Spleen (tissue), 11 donors: ENCODE measurements around the gene MARCHF7. TPM values are rescaled to one million over a fixed set of nuclear protein-coding genes. Genes with fewer than 3 reads are reported as not detected.

Experiments used
- DNase-seq: peaks from one replicate; pipeline ENCODE4 v3.0.0-alpha.2; 2020
- H3K27ac ChIP-seq, 8 donors: fragments of 200-600 bp; sonication (generic) in 7 of 8; 1 replicate in 4 of 8; 2 replicates in 4 of 8; pipeline versions ENCODE4 v1.5.0 to v1.8.0; 2016 to 2021; ENCODE audit warnings: inconsistent platforms in 4 of 8, mild to moderate bottlenecking in 4 of 8, moderate library complexity in 1 of 8
- H3K27me3 ChIP-seq, 7 donors: fragments of 200-600 bp; sonication (generic) in 6 of 7; replicated peaks in 1 of 7; 1 replicate in 4 of 7; 2 replicates in 3 of 7; pipeline versions ENCODE4 v1.5.0 to v1.8.0; 2016 to 2021; ENCODE audit warnings: inconsistent platforms in 3 of 7, mild to moderate bottlenecking in 1 of 7
- H3K36me3 ChIP-seq, 6 donors: fragments of 200-600 bp; sonication (generic) in 5 of 6; 1 replicate in 4 of 6; 2 replicates in 2 of 6; pipeline versions ENCODE4 v1.5.0 to v1.8.0; 2016 to 2021; ENCODE audit warnings: inconsistent platforms in 2 of 6
- H3K4me1 ChIP-seq, 6 donors: fragments of 200-600 bp; sonication (generic) in 5 of 6; 1 replicate in 3 of 6; 2 replicates in 3 of 6; pipeline versions ENCODE4 v1.5.0 to v1.8.0; 2016 to 2021; ENCODE audit warnings: inconsistent platforms in 3 of 6
- H3K4me3 ChIP-seq, 8 donors: fragments of 200-600 bp; sonication (generic) in 7 of 8; 1 replicate in 4 of 8; 2 replicates in 4 of 8; pipeline versions ENCODE4 v1.5.0 to v1.8.0; 2016 to 2021; ENCODE audit warnings: inconsistent platforms in 4 of 8, mild to moderate bottlenecking in 4 of 8, moderate library complexity in 2 of 8
- H3K9me3 ChIP-seq, 8 donors: fragments of 200-600 bp; sonication (generic) in 7 of 8; 1 replicate in 4 of 8; 2 replicates in 4 of 8; pipeline versions ENCODE4 v1.5.0 to v1.8.0; 2016 to 2021; ENCODE audit warnings: inconsistent platforms in 4 of 8
- CTCF ChIP-seq, 11 experiments: fragments of 200-600 bp in 7 of 11; fragments of 450-650 bp in 4 of 11; sonication (generic) in 4 of 11; IDR thresholded peaks in 8 of 11; conservative IDR thresholded peaks in 3 of 11; 1 replicate in 7 of 11; 2 replicates in 4 of 11; pipeline versions ENCODE4 v1.4.0 to v1.8.0; 2016 to 2021; ENCODE audit warnings: antibody characterized with exemption in 11 of 11, inconsistent platforms in 4 of 11, mild to moderate bottlenecking in 1 of 11
- POLR2A ChIP-seq, 3 donors: fragments of 450-650 bp; IDR thresholded peaks; one replicate each; pipeline ENCODE4 v1.5.1; 2017; ENCODE audit warnings: antibody characterized with exemption in 3 of 3, mild to moderate bottlenecking in 1 of 3
- POLR2AphosphoS5 ChIP-seq, 3 donors: sonication (generic); formaldehyde crosslinking; IDR thresholded peaks; one replicate each; pipeline ENCODE4 v1.5.1; 2017; ENCODE audit warnings: antibody characterized with exemption in 3 of 3
- WGBS, 5 donors: extraction: QIAGEN DNeasy Blood & Tissue Kit in 3 of 5; methylation state at CpG; one replicate each; pipeline versions ENCODE4 v1.1.5 to v1.1.7; 2013 to 2018; 5-methylcytosine and 5-hydroxymethylcytosine counted together
- intact Hi-C: fragments of 100-400 bp; cut with DNase I; formaldehyde crosslinking; loops from one replicate; pipeline ENCODE4 v1.15.0; 2023; ENCODE audit warnings: low total_unique reads
- polyA plus RNA-seq, 3 donors: library from polyadenylated mRNA; stranded (reverse); fragments of 200-250 nt; gene quantifications; one replicate each; pipeline ENCODE4 v1.2.1, GENCODE V29; 2013
- total RNA-seq, 7 donors: library from RNA; depleted of rRNA in 3 of 7; stranded (reverse); fragments of >200 nt in 3 of 7; fragmentation: NEBNext Ultra II Directional in 4 of 7; extraction: Animal tissue kit (Norgen Biotek cat#: 25700) in 4 of 7; gene quantifications; one replicate each; pipeline versions ENCODE4 v1.1.0 to v1.2.1, GENCODE V29; 2016 to 2021
- donor health status: healthy with polysubstance abuse.
- donor health status: DM: no; HTN: no; CAD: no; lungs with moderate emphysema.
- donor health status: DM: no; HTN: no; CAD: no.
- donor health status: Bipolar disorder and iron deficiency.
- donor health status: healthy.
- donor health status: DM: no; HTN: no; CAD: no.
- donor health status: DM: yes; HTN: yes; CAD: no.

Gene MARCHF7
- total and polyA plus RNA-seq, 10 donors: 27.7 to 146 (median 98.5) TPM

GRCh38 chr2:159760326-159760725 is 48.0 kb downstream of the MARCHF7 start:
- Histone ChIP-seq H3K4me3 (no peak overlapping the region), H3K27me3 (no peaks in the 10 kb centered on the region), H3K4me1 (peaks cover 0 to 7% (median 1%) of the 10 kb centered on the region in 6 donors), H3K36me3 (peaks cover 0 to 99% (median 61%) of the 10 kb centered on the region in 6 donors), H3K27ac (no peak overlapping the region), H3K9me3 (no peaks in the 10 kb centered on the region)
- intact Hi-C loops: no loop called here
- TF ChIP-seq POLR2A (IDR thresholded peaks at IDR 0.05) (no peak), POLR2AphosphoS5 (IDR thresholded peaks at IDR 0.05) (no peak), CTCF (IDR thresholded peaks at IDR 0.05 in 8 of 11, conservative IDR thresholded peaks at IDR 0.05 in 3 of 11) (no peak)
- no peak for DNase-seq

GRCh38 chr2:159762075-159762474 is 49.8 kb downstream of the MARCHF7 start:
- Histone ChIP-seq H3K4me3 (no peak overlapping the region), H3K9me3 (no peaks in the 10 kb centered on the region), H3K36me3 (peaks cover 0 to 99% (median 63%) of the 10 kb centered on the region in 6 donors), H3K27ac (no peak overlapping the region), H3K4me1 (peaks cover 0 to 6% (median 1%) of the 10 kb centered on the region in 6 donors), H3K27me3 (no peaks in the 10 kb centered on the region)
- intact Hi-C loops: no loop called here
- DNase-seq: no peak
- TF ChIP-seq POLR2AphosphoS5 (IDR thresholded peaks at IDR 0.05) (no peak), POLR2A (IDR thresholded peaks at IDR 0.05) (no peak), CTCF (IDR thresholded peaks at IDR 0.05 in 8 of 11, conservative IDR thresholded peaks at IDR 0.05 in 3 of 11) (no peak)
- WGBS, 5 donors: 50 to 78% (median 65%) methylated on average over 1 of the region's 1 CpG

Other genes with a start within 250 kb of the MARCHF7 start
- 100 to 1,000 TPM in 3 of 7 donors, 10 to 100 TPM in 4; 75.4 to 158 (median 95.7) TPM for gene BAZ2B, start 96.0 kb upstream of the MARCHF7 start, total RNA-seq
- 1 to 10 TPM; 5.6 to 8.6 (median 7.1) TPM for gene BAZ2B, start 96.0 kb upstream of the MARCHF7 start, polyA plus RNA-seq
- 100 to 1,000 TPM in 1 of 7 donors, 10 to 100 TPM in 6; 32.8 to 103 (median 72.4) TPM for gene CD302, start 85.7 kb downstream of the MARCHF7 start, total RNA-seq
- gene CD302, start 85.7 kb downstream of the MARCHF7 start, polyA plus RNA-seq: 10 to 100 TPM in 2 of 3 donors, 1 to 10 TPM in 1; 8.6 to 16.0 (median 13.7) TPM
- gene LY75, start 192.2 kb downstream of the MARCHF7 start, total RNA-seq: 10 to 100 TPM; 32.3 to 41.2 (median 35.8) TPM
- gene LY75, start 192.2 kb downstream of the MARCHF7 start, polyA plus RNA-seq: 10 to 100 TPM in 1 of 3 donors, 1 to 10 TPM in 2; 7.6 to 11.0 (median 8.6) TPM